AML-193 (cell line): ENCODE data around the gene RBM28.

Experiments
- DNase-seq, 2 experiments: peaks; one replicate each; lab custom pipeline; 2025; lab: John Stamatoyannopoulos, UW

RBM28 gene

DNA sequence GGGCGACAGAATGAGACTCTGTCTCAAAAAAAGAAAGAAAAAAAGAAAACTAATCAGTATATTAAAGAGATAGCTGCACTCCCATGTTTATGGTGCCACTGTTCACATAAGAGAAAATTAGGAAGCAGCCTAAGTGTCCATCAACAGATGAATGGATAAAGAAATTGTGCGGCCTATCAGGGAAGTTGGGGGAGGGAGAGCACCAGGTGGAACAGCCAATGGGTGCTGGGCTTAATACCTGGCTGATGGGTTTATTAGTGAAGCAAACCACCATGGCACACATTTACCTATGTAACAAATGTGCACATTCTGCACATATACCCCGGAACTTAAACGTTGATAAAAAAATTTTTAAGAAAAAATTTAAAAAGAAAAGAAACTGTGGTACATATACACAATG is 26.8 kb upstream of the RBM28 start:
- DNase-seq = no peak

DNA sequence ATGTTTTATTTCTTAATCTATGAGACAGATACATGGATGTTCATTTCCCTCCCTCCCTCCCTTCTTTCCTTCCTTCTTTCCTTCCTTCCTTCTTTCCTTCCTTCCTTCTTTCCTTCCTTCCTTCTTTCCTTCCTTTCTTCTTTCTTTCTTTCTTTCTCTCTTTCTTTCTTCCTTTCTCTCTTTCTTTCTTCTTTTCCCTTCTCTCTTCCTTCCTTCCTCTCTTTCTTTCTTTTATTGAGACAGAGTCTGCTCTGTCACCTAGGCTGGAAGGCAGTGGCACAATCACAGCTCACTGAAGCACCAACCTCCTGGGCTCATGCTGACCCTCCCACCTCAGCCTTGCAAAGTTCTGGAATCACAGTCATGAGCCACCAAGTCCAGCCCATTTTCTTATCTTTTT is 23.3 kb upstream of the RBM28 start:
- no peak for DNase-seq

DNA sequence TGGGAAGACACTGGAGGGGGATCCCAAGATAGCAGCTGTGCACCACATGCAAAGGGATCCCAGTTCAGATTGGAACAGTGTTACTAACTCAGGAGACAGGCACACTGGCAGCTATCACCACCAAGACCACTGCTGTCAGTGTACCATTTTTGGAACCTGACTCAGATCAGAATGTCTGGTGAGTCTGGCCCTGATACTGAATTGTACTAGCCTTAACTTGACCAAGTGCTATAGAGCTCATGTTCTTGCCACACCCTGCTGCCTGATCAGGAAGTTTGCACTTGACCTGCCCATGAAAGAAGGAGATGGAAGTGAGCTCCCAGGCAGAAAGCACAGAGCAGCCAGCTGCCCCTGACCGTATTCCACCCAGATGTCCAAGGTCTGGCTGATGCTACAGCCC is 22.6 kb upstream of the RBM28 start:
- DNase-seq = peak in 1 of 2 experiments; percentile 6

DNA sequence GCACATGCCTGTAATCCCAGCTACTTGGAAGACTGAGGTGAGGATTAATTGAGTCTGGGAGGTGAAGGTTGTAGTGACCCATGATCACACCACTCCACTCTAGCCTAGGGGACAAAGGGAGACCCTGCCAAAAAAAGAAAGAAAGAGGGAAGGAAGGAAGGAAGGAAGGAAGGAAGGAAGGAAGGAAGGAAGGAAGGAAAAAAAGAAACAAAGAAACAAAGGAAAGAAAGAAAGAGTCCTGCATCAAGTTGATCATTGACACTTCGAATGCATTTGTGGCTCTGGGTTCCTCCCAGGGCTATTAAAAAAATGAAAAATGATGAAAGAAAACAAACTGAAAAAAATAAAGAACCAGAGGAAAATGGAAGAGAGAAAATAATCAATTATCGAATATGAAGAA is 21.7 kb upstream of the RBM28 start:
- DNase-seq = no peak

DNA sequence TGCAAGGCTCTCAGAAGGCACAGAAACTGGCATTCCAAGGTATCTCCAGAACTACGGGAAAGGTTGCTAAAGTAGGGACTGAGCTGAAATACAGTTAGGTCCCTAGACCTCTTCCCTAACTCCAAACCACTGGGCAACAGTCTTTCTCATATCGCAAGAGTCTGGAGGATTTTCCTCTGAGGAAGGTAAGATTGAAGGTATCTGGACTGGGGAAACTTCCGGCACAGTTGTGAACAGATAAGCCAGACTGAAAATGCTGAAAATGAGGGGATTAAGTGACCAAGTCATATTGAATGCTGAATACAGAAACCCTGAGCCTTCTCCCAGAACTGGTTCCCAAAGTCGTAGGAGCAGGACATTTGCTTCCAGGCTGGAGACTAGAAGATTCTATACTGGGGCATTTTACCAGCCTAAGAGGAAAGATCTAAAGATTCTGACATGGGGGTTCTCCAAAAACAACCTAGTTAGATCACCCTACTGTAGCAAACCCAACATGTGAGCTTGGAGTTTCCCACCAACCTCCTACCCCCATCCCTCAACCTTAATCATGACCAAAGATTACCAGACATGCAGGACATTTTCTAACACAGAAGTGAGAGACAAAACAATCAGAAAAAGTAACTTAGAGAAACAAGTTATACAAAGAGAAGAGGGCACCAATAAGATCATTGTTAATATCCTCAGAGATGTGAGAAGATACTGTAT is 20.6 kb upstream of the RBM28 start:
- DNase-seq = no peak

DNA sequence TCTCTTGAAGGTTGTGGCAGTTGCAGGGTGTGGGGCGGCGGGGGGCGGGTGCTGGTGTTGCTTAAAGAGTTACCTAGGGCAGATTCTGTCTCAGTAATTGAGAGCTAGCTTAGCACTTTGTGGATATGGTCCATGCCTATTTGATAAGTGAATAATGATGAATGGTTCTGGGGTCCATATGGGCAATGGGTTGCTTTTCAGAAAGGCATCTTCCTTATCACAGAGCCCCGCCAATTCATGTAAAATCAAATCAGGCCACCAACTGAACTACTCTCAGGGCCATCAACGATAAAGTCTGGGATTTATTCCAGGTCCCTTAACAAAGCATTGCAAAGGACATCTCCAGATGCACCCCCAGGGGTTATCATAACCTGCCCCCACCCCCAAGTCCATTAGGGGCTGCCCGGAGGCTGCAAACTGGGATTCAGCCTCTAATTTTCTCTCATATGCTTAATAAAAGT is 19.6 kb upstream of the RBM28 start:
- DNase-seq = no peak

DNA sequence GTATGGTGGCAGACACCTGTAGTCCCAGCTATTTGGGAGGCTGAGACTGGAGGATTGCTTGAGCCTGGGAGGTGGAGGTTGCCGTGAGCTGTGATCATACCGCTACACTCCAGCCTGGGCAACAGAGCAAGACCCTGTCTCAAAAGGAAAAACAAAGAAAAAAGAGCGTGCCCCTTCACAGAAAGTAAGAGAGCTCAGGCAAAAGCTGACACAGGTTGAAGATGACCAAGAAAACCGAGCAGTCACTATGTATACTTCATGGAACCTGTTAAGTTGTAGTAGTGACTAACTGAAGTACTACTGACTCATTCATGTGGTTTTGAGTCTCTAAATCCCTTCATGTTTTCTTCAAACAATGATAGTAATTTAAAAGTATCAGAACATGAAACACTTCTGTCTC is 19.0 kb upstream of the RBM28 start:
- peak in 1 of 2 experiments; percentile 4 for DNase-seq

DNA sequence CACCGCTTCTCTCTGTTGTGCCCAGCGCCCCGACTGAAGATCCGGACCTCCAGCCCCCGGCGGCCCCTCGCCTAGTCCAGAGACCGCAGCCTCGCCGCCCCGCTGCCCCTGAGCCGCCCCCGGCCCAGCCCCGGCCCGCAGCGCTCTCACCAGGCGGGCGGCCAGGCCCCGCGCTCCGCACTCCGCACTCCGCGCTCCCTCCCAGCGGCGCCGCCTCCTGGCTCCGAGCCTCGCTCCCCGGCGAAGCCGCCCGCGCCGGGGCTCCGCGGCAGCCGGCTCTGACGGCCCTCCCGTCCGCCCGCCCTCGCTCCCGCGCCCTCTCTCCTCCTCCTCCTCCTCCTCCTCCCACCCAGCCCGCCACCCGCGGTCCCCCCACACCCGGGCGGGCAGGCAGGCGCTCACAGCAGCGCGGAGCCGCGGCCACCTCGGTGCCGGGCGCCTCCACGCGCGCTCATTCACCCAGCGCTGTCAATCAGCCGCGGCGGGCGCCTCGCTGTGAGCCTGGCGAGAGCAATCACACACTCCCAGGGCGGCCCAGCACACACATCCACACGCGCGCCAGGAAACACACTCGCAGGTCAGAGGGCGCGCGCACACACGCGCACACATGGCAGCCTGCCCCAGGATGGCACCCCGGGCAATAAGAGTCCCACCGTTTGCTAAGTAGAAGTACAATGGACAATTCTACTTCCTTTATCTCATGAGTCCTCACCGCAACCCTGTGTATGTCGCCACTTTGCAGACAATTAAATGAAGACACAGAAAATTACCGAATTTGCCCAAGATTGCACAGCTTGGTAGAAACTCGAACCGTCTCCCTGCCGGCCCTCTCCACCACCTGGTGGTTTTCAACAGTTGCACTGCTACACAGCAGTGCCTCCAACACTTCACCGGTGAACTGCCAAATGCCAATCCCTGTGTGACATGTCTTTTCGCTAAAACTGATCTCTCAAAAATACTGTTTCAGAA is 18.0 kb upstream of the RBM28 start, which contains the start of gene PRRT4:
TSS of gene PRRT4 (minus strand) at position 280 of the 969 bp plus-strand sequence.
- DNase-seq = peak; percentile 84

DNA sequence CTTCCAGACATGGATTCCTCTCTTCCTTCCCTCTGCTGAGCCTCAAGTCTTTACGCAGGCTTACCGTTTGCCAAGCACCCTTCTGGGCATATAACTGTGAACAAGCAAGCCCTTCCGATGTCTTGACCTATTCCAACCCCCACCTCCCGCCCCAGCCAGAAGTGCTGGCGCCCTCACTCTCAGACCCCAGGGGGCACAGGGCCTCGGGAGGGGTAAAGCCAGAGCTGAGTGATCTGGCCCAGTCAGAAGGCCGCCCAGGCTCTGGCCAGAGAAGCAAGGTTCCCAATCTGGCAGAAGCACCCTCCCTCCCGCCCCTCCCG is 16.6 kb upstream of the RBM28 start:
- DNase-seq = no peak

DNA sequence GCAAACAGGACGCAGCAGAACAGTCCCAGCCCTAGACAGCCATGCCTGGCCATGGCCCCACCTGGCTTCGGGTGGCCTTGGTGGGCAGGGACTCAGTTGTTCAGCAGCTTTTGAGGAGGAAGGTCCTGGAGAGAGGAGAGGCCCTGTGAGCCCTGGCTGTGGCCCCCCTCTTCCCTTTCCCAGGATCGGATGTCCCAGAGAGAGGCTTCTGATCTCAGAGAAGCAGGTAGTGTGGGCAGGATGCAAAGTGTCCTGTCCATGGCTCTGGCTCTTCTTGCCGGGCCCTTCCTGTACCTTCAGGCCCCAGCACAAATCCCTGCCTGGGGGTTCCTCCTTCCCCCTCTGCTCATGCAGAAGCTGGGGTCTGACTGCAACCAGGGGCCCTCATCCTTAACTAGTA is 16.2 kb upstream of the RBM28 start:
- no peak for DNase-seq

DNA sequence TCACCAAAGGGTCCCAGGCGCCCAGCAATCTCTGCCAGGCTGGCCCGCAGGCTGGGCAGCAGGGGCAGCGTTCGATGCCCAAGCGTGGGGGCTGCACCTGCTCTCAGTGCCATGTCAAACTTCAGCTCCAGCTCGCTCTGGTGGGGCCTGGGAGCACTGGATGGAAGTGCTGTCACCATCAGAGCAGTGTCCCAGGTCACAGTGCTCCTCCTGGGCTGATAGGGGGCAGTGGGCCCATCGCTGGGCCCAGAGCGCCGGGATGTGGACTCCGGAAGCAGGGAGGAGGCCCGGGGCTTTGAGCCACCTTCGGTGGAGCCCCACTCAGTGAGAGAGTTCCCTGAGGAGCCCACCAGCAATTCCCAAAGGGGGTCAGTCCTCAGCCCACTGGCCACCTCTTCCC is 15.6 kb upstream of the RBM28 start:
- no peak for DNase-seq

DNA sequence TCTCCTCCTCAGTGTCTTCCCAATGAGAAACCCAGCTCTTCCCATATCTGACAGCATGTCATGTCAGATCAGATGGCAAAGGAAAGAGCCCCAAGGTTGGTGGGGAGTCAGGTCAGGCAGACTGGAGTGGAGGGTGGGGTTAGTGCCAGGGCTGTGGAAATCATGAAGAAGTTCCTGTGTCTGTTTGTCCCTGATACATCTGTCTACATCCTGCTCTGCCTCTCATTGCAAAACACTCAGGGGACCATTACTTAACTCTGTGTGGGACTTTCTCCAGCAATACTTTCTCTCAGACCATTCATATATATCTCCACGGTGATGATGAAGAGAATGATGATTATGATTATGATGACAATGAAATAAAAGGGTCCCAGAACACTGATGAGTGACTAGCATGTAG is 14.5 kb upstream of the RBM28 start:
- DNase-seq = peak; percentile 88 to 92

DNA sequence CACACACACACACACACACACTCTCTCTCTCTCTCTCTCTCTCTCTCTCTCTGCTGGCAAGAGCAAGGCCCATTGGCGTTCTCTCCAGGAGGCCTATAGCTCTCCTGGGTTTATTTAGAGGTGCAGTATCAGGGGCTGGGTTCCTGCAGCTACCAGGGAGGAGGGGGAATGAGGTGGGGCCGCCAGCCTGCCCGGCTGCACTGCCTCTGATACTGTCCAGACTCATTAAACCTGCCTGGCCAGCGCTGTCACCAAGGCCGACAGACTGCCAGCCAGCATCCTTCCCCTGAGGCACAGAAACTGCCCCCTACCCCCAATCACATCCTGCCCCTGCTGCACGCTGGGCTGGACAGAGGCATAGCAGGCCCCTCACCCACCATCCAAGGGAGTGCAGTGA is 13.5 kb upstream of the RBM28 start:
- no peak for DNase-seq

DNA sequence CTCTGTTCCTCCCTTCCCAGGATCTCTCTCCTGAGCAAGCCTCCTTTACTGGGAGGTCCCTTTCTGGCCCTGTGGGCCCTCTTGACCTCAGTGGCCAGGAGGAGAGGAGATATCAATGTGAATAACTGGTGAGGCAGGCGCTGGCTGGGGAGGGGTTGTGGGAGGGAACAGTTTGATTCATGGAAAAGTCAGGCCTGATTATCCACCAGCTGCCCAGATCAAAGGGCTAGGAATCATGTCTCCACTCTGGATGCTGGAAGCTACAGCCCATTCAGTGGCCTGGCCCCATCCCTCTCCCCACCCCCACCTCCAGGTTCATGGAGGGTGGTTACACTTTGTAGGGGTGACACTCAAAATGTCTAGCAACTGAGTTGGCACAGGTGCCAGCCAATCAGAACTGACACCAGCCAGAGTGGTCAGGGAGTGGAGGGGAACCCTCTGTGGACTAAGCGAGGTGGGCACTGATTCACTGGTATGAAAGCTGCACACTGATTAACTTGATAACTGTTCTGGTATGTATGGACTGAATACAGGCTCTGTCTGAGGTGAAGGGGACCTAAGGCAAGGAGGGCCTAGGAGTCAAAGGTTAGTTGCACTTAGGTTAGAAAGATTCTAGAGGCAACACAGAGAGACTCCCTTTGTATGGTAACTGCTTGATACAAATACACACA is 13.0 kb upstream of the RBM28 start:
- DNase-seq = no peak

DNA sequence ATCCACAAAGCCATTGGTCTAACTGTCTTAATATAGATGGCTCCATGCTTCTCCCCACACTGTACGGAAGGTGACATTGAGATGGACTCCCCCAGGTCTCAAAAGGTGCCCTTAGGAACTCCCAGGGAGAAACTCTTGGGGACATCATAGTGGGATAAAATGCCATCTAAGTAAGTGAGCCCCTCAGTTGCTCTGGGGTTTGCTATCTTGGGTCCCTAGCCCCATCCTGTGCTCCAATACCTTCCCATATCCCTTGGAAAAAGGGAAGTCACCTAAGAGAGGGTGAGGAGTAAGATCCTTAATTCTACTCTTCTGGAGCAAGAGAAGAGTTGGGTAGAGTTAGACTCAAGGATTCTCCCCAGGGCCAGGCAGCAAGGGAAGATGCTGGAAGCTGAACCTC is 9.9 kb upstream of the RBM28 start:
- no peak for DNase-seq

DNA sequence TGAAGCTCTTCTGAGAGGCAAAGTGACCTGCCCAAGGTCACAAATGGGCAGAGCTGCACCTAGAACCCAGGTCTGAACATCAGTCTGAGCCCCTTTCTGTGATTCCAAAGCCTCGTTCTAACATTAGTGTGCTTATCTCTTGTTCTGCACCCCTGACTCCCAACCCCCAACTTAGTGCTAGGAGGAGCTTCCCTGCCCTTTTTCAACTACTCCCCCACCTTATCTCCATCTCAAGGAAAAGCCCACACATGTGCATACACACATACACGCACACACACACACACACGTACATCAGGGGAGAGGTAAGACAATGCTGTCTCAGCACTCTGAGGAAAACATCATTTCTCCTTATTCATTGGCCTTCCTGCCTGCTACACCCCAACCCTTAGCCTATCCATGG is 9.5 kb upstream of the RBM28 start:
- no peak for DNase-seq

DNA sequence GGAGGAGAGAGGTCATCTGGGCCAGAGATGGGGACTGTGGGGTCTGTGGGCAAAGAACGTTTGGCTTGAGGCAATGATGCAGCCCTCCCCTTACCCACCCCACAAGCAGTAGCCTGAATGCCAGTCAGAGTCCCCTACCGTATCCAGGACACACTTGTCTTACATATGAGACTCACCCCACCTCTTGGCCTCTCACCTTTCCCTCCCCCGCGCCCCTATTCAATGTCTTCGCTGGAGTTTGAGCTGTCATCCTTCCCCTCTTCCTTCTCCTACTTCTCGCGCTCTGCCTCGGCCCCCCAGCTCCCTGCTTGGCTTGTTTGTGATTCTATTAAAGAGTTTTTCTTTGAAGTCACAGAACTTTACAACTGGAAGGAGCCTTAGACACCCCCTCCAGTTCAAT is 8.9 kb upstream of the RBM28 start:
- DNase-seq = no peak

DNA sequence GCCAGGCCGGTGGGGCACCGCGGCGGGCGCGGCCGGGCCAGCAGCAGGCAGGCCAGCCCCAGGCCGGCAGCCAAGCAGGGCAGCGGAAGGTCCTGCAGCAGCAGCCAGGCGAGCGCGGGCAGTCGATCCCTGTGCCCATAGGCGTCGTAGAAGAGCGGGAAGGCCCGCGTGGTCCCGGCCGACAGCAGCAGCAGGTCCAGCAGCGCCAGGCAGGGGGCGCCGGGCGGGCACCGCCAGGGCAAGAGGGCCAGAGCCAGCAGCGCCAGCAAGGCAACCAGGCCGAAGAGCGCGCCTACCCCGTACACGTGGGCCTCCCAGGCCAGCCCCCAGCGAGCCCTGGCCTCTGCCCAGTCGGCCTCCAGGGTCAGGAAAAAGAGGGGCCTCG is 8.4 kb upstream of the RBM28 start:
- DNase-seq = no peak

DNA sequence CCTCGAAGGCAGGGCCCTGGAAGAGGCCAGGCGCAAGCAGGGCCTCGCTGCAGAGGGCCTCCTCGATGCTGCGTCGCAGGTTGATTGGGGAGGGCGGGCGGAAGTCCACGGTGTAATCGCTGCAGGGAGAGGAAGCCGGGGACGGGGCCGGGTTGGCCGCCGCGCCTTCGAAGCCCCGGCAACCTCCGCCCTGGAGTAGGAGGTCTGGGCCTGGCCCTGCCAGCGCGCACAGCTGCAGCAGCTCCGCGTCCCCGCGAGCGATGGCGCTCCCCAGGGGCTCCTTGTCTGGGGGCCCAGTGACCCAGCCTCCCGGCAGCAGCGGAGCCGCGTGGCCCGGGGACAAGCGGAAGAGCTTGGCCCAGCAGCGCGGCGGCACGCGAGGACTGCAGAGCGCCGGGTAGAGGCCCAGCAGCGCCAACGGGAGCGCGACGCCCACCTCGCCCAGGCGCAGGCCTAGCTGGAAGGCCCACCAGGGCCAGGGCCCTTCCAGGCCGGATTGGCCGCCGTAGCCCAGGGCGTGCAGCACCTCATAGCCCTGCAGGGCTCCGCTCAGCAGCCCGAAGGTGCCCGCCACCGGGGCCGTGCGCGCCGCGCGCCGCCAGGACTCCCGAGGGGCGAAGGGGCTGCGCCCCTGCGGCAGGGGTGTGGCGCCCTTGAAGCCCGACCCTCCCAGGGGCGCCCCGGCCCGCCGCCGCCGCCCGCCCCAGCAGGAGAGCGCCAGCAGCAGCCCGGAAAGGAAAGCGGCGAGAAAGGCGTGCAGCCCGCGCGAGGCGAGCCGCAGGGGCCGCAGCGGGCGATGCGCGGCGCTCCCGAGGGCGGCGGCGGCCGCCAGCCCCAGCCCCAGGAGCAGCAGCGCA is 7.8 kb upstream of the RBM28 start:
- no peak for DNase-seq

DNA sequence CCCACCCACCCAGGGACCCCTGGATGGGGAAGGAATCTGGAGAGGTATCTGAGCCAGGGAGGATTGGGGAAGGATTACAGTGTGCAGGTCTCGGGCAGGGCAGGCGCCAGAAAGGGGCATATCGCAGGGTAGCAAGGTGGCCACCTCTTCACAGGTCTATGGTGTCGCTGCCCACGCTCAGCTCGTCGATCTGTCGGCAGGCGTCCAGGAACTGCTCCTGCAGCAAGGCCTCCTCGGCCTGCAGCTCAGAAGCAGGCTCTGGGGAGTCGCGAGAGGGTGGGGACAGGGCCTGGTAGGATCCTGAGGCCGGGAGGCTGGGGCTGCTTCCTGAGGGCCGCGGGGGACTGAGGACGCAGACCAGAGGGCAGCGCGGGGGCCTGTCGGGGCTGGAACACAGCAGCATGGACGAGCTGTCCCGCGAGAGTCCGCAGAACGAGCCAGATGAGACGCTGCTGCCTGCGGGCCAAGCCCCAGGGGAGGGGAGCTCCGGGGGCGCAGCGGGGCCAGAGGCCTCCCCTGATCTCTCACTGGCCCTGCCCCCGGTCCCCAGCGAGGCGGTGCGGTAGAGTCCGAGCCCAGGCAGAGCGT is 7.1 kb upstream of the RBM28 start:
- DNase-seq = no peak

DNA sequence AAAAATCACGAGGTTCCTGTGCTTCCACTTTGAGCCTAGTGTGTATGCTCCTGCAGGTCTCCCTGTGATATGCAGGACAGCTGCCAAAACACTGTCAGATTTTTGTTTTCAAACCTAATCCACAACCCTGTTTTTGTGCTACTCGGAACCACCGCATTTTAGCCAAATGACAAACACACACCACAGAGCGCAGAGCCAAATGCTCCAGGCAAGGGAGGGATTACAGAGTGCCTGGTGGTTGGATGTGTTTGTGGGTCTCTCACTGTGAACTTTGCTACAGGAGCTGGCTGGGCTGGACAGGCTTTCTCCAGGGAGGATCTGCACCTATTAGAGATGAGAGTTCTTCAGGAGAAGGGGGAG is 5.7 kb upstream of the RBM28 start:
- no peak for DNase-seq
